Activated T-cell treated with anti-CD3 and anti-CD28 coated beads, Interleukin-2, amount 50 U/mL, for 72 hours (primary cell): Measurements from ENCODE around the gene SLC35E2B. TPM values are rescaled to one million over a fixed set of nuclear protein-coding genes. Genes with fewer than 3 reads are reported as not detected.
"Not testable (repeated sequence)": the region's sequence is repeated elsewhere in the genome, so short reads cannot be mapped to it uniquely, and the experiment has no call there.

Experiments used
- ATAC-seq, 2 donors: fragments of 150-1000 bp; cut with Tn5 transposase; replicated peaks in 1 of 2; 2 replicates each; pipeline ENCODE4 v1.10.0; 2021; ENCODE audit warnings: moderate library complexity in 2 of 2, mild to moderate bottlenecking in 1 of 2
- DNase-seq, 2 donors: peaks; one replicate each; pipeline ENCODE4 v3.0.0; 2021 to 2022; ENCODE audit warnings: mixed read lengths in 1 of 2
- H3K27ac Mint-ChIP-seq: one replicate; pipeline ENCODE4 v1.8.0; 2022; ENCODE audit warnings: mild to moderate bottlenecking, moderate library complexity, mixed read lengths
- H3K27me3 Mint-ChIP-seq: one replicate; pipeline ENCODE4 v1.8.0; 2022; ENCODE audit warnings: low read depth, mixed read lengths
- H3K36me3 Mint-ChIP-seq, 2 donors: one replicate each; pipeline ENCODE4 v1.8.0; 2022; ENCODE audit warnings: mixed read lengths in 2 of 2, mild to moderate bottlenecking in 1 of 2; ENCODE audit not compliant: insufficient read depth in 2 of 2
- H3K4me1 Mint-ChIP-seq: one replicate; pipeline ENCODE4 v1.8.0; 2022; ENCODE audit warnings: low read depth, mixed read lengths
- H3K4me3 Mint-ChIP-seq, 2 donors: one replicate each; pipeline ENCODE4 v1.8.0; 2022; ENCODE audit warnings: mild to moderate bottlenecking in 2 of 2, mixed read lengths in 2 of 2, moderate library complexity in 2 of 2
- H3K9me3 Mint-ChIP-seq, 2 donors: one replicate each; pipeline ENCODE4 v1.8.0; 2022; ENCODE audit warnings: mixed read lengths in 2 of 2
- total RNA-seq, 2 donors: library from RNA; stranded (reverse); gene quantifications; one replicate each; pipeline ENCODE4 v1.2.3, GENCODE V29; 2022

SLC35E2B gene
- total RNA-seq, 2 donors from 2014 or later: 42.0 to 43.1 TPM

DNA sequence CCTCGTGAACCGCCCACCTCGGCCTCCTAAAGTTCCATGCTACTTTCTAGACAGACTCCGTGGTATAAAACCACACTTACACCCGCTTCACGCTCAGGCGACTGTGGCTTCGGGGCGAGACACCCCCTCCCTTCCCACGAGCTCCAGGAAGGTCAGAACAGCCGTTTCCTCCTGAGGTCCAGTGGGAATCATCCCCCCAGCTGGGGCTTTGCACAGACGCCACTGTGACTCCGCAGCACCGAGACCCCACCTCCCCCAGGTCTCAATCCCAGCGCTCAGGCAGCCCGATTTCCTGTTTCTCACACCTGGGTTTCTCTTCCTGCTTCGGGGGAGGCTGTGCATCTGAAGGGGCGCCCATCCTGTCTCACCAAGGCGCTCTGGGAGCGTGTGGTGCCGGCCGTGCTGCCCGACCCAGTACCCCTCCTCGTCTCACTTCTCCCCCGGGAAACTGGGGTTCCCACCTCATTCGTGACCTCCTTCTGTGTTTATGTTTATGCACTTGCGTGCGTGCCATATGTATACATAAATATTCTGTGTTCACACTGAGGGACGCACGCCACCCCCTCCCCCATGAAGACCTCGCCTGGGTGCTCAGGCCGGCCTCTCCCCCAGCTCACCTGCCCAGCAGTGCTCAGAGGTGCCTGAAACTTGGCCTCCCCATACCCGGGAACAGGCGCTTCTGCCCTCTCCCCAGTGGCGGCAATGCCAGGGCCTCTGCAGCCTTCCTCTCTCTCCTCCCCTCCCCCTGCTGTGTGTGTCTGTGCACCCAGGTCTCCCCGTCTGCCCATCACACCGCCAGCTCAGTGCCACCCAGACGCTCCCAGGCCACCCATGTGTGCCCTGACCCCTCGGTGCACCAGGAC is 14.6 kb downstream of the SLC35E2B start:
- H3K27ac Mint-ChIP-seq: peak overlapping the region; percentile 88
- H3K4me3 Mint-ChIP-seq: peak overlapping the region; percentile 86 to 89
- H3K4me1 Mint-ChIP-seq: peaks cover 25% of the 10 kb centered on the region
- no peaks in the 10 kb centered on the region for H3K9me3 Mint-ChIP-seq
- no peaks in the 10 kb centered on the region for H3K27me3 Mint-ChIP-seq
- H3K36me3 Mint-ChIP-seq: peaks cover 0 to 12% of the 10 kb centered on the region in 2 donors
- DNase-seq (peak; percentile 48 to 52), ATAC-seq (peak; percentile 62 to 69)

DNA sequence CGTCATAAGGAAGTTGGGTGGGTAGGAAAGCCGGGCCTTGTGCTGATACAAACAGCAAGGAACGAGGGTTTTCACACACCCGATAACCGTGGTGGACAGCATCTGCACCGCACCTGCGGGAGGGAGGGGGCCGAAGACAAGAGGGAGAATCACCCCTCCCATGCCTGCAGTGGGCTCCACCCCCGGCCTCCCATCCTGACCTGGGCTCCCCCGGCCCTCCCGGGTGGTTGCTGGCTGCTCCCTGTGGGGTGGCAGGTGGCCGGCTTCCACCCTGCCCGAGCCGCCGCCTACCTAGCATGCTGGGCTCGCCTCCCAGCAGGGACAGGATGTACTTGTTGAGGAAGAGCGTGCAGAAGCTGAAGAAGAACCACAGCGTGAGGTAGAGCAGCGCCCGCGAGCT is 16.5 kb downstream of the SLC35E2B start:
- H3K9me3 Mint-ChIP-seq, ATAC-seq, H3K27me3 Mint-ChIP-seq, DNase-seq, H3K4me3 Mint-ChIP-seq, H3K27ac Mint-ChIP-seq: not testable (repeated sequence)
- H3K4me1 Mint-ChIP-seq: peaks cover 25% of the 10 kb centered on the region
- H3K36me3 Mint-ChIP-seq: peaks cover 0 to 13% of the 10 kb centered on the region in 2 donors

DNA sequence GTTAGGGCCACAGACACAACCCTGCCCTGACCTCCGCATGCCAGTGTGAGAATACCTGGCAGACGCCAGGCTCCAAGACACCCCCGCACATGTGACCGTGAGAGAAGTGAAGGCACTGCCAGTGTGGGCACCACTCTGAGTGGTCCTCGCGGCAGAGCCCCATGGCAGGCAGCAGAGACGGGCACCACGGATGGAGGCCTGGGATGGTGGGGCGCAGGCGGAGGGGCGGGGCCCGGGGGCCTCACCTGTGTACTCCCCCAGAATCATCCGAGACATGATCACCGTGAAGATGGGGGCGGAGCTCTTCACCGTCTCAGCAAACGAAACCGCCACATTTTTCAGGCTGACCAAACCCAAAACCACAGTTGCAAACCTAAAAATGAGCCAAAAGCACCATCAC is 17.4 kb downstream of the SLC35E2B start:
- ATAC-seq, H3K9me3 Mint-ChIP-seq, H3K27me3 Mint-ChIP-seq, H3K4me3 Mint-ChIP-seq, DNase-seq, H3K27ac Mint-ChIP-seq: not testable (repeated sequence)
- H3K4me1 Mint-ChIP-seq: peaks cover 25% of the 10 kb centered on the region
- peaks cover 0 to 13% of the 10 kb centered on the region in 2 donors for H3K36me3 Mint-ChIP-seq

DNA sequence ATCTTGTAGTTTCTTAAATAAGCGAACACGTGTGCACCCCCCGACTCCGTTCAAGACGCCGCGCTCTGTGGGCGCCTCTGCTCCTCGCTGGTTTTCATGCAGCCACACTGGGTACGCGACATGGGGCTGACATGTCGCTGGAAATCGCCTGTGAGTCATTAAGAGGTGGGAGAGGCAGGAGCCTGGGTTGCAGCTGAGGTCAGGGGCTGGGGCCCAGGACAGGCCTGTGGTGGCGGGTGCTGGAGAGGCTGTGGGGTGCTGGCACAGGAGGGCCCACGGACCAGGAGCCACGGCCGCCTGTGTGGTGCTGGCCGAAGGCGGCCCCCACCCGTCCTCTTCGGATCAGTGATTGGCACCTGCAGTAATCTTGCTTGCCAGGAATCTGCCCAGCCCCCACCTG is 17.8 kb downstream of the SLC35E2B start:
- not testable (repeated sequence) for H3K27me3 Mint-ChIP-seq, H3K27ac Mint-ChIP-seq, H3K9me3 Mint-ChIP-seq
- Mint-ChIP-seq H3K4me3 (peak overlapping the region in 1 of 2 donors; percentile 38), H3K4me1 (peaks cover 25% of the 10 kb centered on the region), H3K36me3 (peaks cover 0 to 17% of the 10 kb centered on the region in 2 donors)
- DNase-seq (peak in 1 of 2 donors; percentile 21), ATAC-seq (peak in 1 of 2 donors; percentile 21)

DNA sequence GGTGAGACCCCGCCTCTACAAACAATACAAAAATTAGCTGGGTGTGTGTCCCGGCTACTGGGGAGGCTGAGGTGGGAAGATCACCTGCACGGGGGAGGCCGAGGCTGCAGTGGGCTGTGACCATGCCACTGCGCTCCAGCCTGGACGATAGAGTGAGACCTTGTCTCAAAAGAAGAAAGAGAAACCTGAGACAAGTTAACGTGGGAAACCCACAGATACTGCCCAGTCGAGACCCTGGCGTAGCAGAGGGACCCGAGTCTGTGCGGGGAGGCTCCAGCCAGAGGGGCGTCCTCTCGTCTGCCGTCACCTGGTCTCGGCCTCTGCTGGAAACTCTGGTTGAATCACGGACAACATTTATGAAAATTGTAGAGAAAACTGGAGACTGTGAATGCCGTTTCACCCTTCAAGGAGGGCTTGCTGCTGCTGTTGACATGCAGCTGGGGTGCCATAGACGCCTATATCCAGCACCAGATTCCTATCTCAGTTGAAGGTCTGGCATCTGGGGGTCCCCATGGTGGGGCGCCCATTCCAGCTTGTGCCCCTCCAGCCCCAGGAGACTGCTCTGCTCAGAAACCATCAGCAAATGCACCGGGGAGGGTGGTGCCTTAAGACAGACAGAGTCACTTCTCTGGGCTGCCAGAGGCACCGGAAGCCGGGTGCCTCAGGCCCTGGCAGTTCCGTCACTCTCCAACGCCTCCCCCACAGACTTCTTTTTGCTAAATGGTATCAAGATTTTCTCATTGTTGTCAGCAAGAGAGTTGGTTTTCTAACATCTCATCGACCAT is 20.2 kb downstream of the SLC35E2B start:
- peaks cover 2 to 18% of the 10 kb centered on the region in 2 donors for H3K36me3 Mint-ChIP-seq
- ATAC-seq (no peak), DNase-seq (no peak)
- no peak overlapping the region for H3K4me3 Mint-ChIP-seq
- peaks cover 3% of the 10 kb centered on the region for H3K4me1 Mint-ChIP-seq
- H3K27ac Mint-ChIP-seq: no peak overlapping the region
- H3K27me3 Mint-ChIP-seq: no peaks in the 10 kb centered on the region
- no peaks in the 10 kb centered on the region for H3K9me3 Mint-ChIP-seq

DNA sequence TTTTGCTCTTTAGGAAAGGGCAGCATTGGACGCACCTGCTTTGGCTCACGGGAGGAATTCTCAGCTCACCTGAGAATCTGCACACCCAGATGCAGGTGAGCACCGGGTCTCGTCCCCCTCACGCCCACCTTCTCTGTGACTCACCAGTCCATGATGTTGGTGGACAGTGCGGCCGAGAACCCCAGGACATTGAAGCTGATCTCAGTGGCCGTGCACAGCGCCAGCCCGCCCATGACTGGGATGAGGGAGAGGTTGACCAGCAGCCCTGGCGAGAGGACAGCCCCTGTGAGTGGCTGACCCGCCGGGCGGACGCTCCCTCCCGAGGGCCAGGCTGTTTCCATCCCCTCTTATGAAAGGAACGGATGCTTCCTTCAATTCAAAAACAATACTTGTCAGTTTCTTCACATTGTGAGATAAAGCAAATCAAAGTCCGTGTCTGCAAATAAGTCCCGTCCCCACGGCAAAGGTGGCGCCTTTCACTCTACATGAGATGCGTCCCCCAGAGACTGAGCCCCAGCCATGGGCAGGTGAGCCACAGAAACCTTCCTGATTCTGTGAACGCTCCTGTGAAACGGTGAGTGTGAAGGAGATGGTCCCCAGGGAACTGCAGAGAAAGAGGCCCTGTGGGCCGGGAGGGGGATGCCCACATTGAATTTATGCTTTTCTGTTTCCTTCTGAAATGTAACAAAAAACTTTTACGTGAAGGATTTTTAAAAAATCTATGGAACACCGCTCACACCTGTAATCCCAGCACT is 21.1 kb downstream of the SLC35E2B start:
- H3K27me3 Mint-ChIP-seq: no peaks in the 10 kb centered on the region
- peaks cover 3 to 18% of the 10 kb centered on the region in 2 donors for H3K36me3 Mint-ChIP-seq
- ATAC-seq: no peak
- H3K9me3 Mint-ChIP-seq: no peaks in the 10 kb centered on the region
- H3K4me3 Mint-ChIP-seq: no peak overlapping the region
- no peak overlapping the region for H3K27ac Mint-ChIP-seq
- DNase-seq: no peak
- no peaks in the 10 kb centered on the region for H3K4me1 Mint-ChIP-seq

DNA sequence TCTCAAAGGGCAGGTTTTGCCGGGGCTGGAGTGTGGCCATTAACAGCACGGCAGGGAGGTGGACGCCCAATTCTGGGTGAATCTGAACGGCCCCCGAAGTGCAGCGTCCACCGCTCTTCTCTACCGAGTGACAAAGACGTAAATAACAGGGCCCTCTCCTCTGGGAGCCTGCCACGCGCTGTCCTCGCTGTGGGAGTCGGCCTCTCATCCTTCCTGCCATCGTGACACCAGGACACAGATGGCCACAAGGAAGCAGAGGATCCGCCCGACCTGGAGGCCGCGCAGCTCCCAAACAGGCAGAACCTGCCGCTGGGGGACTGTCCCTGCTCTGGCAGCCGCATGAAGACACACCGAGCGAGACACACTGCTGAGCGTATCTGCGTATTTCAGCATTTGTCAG is 21.7 kb downstream of the SLC35E2B start:
- Mint-ChIP-seq H3K27ac (no peak overlapping the region), H3K4me3 (no peak overlapping the region), H3K4me1 (no peaks in the 10 kb centered on the region), H3K27me3 (no peaks in the 10 kb centered on the region), H3K36me3 (peaks cover 3 to 18% of the 10 kb centered on the region in 2 donors), H3K9me3 (no peaks in the 10 kb centered on the region)
- DNase-seq (no peak), ATAC-seq (no peak)

DNA sequence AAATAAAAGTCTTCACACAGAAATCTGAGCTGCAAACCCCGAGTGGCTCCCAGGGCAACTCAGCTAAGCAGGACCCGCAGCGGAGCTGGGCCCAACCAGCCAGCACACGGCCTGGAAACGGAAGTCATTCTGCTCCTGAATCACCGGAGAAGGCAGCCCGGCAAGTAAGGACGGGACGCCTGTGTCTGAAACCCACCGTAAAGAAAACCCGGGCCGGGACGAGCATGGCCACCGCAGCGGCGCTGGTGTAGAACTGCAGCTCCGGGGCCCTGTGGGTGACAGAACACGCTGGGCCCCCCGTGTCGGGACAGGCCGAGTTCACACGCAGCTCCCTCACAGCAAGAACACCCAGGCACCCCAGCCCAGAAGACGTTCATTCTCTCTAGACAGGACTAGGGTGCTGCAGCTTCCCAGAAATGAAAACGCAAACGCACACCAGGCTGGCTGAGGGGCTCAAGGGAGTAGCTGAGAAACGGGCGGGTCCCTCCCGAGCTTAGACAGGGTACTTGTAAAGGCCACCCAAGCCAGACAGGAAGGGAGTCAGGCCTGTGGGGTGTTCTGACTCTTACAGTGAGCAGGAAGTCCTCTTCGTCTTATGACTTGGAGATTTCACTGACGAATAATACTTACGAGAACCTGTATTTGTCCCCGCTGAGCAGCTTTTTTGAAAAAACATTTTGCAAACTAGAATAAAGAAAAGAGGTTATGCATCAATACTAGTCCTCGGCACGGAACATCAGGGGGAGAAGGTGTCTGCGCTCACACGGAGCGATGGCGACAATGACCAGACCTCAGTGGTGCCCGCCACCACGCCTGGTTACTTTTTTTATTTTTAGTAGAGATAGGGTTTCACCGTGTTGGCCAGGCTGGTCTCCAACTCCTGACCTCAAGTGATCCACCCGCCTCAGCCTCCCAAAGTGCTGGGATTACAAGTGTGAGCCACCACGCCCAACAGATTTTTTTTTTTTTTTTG is 22.8 kb downstream of the SLC35E2B start:
- Mint-ChIP-seq H3K9me3 (no peaks in the 10 kb centered on the region), H3K36me3 (peaks cover 4 to 19% of the 10 kb centered on the region in 2 donors), H3K27ac (no peak overlapping the region), H3K4me1 (no peaks in the 10 kb centered on the region), H3K4me3 (no peak overlapping the region), H3K27me3 (no peaks in the 10 kb centered on the region)
- DNase-seq (no peak), ATAC-seq (no peak)

DNA sequence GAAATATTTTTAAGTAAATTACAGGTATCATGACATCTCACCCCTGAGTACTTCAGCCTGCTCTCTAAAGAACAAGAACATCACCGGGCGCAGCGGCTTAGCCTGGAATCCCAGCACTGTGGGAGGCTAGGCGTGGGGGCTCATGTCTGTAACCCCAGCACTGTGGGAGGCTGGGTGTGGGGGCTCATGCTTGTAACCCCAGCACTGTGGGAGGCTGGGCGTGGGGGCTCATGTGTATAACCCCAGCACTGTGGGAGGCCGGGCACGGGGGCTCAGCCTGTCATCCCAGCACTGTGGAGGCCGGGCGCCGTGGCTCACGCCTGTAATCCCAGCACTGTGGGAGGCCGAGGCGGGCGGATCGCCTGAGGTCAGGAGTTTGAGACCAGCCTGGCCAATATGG is 26.1 kb downstream of the SLC35E2B start:
- peaks cover 4 to 15% of the 10 kb centered on the region in 2 donors for H3K36me3 Mint-ChIP-seq
- H3K27ac Mint-ChIP-seq: no peak overlapping the region
- ATAC-seq: no peak
- H3K9me3 Mint-ChIP-seq: no peaks in the 10 kb centered on the region
- no peaks in the 10 kb centered on the region for H3K4me1 Mint-ChIP-seq
- no peak overlapping the region for H3K4me3 Mint-ChIP-seq
- no peak for DNase-seq
- H3K27me3 Mint-ChIP-seq: no peaks in the 10 kb centered on the region

DNA sequence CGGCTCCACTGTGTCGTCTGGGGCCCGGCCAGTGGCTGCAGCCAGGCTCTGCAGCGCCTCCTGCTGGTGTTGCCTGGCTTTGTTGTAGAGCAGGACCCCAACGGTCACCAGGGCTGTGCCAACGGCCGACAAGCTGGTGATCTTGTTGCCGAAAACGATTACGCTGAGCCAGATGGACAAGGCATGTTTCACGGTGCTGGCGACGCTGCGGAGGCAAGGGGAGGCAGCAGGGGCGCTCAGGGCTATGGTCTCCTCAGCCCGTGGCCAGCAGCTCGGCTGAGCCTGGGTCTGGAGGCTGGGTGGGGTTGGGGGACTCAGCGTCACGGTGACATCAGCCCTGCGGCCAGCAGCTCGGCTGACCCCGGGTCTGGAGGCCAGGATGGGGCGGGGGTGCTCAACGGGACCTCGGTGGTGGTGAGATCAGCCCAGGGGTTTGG is 26.8 kb downstream of the SLC35E2B start:
- no peak overlapping the region for H3K4me3 Mint-ChIP-seq
- ATAC-seq: peak; percentile 40 to 58
- DNase-seq: peak; percentile 35 to 56
- H3K27ac Mint-ChIP-seq: no peak overlapping the region
- H3K4me1 Mint-ChIP-seq: no peaks in the 10 kb centered on the region
- H3K9me3 Mint-ChIP-seq: no peaks in the 10 kb centered on the region
- H3K36me3 Mint-ChIP-seq: peaks cover 4 to 15% of the 10 kb centered on the region in 2 donors
- H3K27me3 Mint-ChIP-seq: no peaks in the 10 kb centered on the region

DNA sequence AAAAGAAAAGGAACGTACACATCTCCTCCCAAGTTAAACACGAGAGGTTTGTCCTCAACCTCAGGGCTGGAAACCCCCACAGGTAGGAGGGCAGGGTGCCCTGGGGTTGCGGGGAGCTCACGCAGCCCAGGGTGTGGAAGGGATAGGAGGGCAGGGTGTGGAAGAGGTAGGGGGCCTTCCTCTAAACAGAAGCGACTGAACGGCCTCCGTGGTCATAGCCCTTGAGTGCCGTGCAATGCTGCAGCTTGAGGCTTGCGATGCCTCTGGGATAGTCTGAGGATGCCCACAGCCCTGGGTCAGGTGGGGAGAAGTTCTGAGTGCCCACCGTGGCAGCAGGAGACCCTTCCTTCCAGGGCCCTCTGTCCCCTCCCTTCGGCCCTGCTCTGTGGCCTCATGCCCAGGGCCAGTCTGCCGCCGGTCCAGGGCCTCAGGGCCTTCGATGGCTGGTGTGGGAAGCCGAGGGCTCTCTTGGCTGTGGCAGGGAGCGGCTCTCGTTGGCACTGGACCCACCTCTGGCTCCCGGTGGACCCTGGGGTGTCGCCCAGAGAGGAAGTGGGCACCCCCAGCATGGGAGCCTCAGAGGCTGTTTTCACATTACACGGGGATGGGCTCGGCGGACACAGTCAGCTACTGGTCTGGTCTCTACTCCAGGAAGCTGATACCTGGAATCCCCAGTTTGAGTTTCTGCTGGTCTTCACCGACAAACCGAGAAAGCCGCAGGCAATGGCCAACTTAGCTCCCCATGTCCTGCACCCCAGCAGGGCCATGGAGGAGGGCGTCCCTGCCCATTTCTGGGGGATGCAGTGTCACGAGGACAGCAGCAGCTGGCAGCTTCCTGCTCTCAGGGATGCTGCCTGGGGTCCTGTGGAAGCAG is 27.4 kb downstream of the SLC35E2B start:
- Mint-ChIP-seq H3K36me3 (peaks cover 4 to 15% of the 10 kb centered on the region in 2 donors), H3K27me3 (no peaks in the 10 kb centered on the region), H3K27ac (no peak overlapping the region), H3K4me3 (no peak overlapping the region), H3K9me3 (no peaks in the 10 kb centered on the region), H3K4me1 (no peaks in the 10 kb centered on the region)
- ATAC-seq (no peak), DNase-seq (no peak)
